K562 (cell line): ENCODE results near the gene MOGAT2.

Source experiments
- NEUROD1 ChIP-seq: fragments of 150-350 bp; IDR thresholded peaks from 2 replicates; pipeline ENCODE4 v1.6.1; 2014; ENCODE audit warnings: borderline replicate concordance, low read length, low read depth; ENCODE audit not compliant: partially characterized antibody
- ZNF561 ChIP-seq: fragments of 450-650 bp; formaldehyde crosslinking; conservative IDR thresholded peaks from 2 replicates; pipeline ENCODE4 v1.4.0; 2020; ENCODE audit warnings: mild to moderate bottlenecking, moderate library complexity
- TF ChIP-seq, protein P1 (sequence below): fragments of 250-450 bp; sonication (Bioruptor Pico); IDR thresholded peaks from 2 replicates; pipeline ENCODE4 v1.4.0; 2020; ENCODE audit warnings: borderline replicate concordance

DNA sequence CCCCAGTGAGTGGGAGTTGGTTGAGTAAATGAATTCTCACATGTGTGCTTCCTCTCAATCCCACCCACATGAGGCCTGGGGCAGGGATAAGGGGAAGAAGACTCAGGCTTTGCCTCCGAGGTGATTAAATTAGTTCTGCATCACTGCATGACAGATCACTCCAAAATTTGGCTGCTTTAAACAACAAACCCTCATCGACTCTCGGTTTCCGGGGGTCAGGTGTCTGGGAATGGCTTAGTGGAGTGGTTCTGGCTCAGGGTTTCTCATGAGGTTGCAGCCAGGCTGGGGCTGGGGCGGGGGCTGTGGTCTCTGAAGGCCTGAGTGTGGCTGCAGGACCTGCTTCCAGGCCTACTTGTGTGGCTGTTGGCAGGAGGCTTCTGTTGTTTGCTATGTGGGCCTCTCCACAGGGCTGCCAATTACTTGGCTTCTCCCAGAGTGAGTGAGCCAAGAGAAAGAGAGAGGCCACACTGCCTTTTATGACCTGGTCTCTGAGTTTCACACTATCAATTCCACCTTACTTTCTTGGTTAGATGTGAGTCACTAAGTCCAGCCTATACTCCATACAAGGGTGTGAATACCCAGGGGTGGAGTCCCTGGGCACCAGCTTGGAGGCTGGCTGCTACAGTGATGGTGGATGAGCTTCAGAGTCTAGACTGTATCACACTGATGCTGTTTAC lies 15.9 kb downstream of the MOGAT2 start:
- no peak for TF ChIP-seq NEUROD1
- TF ChIP-seq ZNF561 (CRISPR knock-in tag): no peak
- TF ChIP-seq, protein P1, sequence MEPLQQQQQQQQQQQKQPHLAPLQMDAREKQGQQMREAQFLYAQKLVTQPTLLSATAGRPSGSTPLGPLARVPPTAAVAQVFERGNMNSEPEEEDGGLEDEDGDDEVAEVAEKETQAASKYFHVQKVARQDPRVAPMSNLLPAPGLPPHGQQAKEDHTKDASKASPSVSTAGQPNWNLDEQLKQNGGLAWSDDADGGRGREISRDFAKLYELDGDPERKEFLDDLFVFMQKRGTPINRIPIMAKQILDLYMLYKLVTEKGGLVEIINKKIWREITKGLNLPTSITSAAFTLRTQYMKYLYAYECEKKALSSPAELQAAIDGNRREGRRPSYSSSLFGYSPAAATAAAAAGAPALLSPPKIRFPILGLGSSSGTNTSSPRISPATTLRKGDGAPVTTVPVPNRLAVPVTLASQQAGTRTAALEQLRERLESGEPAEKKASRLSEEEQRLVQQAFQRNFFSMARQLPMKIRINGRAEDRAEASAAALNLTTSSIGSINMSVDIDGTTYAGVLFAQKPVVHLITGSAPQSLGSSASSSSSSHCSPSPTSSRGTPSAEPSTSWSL (CRISPR knock-in tag): no peak
